ENCODE results near the gene UBA1. TPM values are rescaled to one million over a fixed set of nuclear protein-coding genes. Genes with fewer than 3 reads are reported as not detected.

The UBA1 gene
- total and polyA plus RNA-seq, 2 of the 13 experiments (the other 11 are each of a cell fraction or from before 2014, with no cell fraction given), result 93.3 to 129 TPM

GRCh38 chrX:47200385-47201150 lies 6.9 kb downstream of the UBA1 start (continued):
- TF ChIP-seq, protein P1, sequence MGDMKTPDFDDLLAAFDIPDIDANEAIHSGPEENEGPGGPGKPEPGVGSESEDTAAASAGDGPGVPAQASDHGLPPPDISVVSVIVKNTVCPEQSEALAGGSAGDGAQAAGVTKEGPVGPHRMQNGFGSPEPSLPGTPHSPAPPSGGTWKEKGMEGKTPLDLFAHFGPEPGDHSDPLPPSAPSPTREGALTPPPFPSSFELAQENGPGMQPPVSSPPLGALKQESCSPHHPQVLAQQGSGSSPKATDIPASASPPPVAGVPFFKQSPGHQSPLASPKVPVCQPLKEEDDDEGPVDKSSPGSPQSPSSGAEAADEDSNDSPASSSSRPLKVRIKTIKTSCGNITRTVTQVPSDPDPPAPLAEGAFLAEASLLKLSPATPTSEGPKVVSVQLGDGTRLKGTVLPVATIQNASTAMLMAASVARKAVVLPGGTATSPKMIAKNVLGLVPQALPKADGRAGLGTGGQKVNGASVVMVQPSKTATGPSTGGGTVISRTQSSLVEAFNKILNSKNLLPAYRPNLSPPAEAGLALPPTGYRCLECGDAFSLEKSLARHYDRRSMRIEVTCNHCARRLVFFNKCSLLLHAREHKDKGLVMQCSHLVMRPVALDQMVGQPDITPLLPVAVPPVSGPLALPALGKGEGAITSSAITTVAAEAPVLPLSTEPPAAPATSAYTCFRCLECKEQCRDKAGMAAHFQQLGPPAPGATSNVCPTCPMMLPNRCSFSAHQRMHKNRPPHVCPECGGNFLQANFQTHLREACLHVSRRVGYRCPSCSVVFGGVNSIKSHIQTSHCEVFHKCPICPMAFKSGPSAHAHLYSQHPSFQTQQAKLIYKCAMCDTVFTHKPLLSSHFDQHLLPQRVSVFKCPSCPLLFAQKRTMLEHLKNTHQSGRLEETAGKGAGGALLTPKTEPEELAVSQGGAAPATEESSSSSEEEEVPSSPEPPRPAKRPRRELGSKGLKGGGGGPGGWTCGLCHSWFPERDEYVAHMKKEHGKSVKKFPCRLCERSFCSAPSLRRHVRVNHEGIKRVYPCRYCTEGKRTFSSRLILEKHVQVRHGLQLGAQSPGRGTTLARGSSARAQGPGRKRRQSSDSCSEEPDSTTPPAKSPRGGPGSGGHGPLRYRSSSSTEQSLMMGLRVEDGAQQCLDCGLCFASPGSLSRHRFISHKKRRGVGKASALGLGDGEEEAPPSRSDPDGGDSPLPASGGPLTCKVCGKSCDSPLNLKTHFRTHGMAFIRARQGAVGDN (CRISPR knock-in tag; IDR thresholded peaks at IDR 0.05), result peak; percentile 42; the same call in 1 of the 2 replicates
- TF ChIP-seq RARA (CRISPR knock-in tag; IDR thresholded peaks at IDR 0.05), result peak; percentile 53
- TF ChIP-seq ZFP62 (CRISPR knock-in tag; IDR thresholded peaks at IDR 0.05), result no peak
- TF ChIP-seq, protein P2, sequence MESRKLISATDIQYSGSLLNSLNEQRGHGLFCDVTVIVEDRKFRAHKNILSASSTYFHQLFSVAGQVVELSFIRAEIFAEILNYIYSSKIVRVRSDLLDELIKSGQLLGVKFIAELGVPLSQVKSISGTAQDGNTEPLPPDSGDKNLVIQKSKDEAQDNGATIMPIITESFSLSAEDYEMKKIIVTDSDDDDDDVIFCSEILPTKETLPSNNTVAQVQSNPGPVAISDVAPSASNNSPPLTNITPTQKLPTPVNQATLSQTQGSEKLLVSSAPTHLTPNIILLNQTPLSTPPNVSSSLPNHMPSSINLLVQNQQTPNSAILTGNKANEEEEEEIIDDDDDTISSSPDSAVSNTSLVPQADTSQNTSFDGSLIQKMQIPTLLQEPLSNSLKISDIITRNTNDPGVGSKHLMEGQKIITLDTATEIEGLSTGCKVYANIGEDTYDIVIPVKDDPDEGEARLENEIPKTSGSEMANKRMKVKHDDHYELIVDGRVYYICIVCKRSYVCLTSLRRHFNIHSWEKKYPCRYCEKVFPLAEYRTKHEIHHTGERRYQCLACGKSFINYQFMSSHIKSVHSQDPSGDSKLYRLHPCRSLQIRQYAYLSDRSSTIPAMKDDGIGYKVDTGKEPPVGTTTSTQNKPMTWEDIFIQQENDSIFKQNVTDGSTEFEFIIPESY (CRISPR knock-in tag; IDR thresholded peaks at IDR 0.05), result peak; percentile 75
- no peak for TF ChIP-seq SOX13 (IDR thresholded peaks at IDR 0.05)
- no peak for TF ChIP-seq SOX13 (CRISPR knock-in tag; conservative IDR thresholded peaks at IDR 0.05 in 1 of 2, IDR thresholded peaks at IDR 0.05 in 1 of 2)
- TF ChIP-seq KDM5B (CRISPR knock-in tag; IDR thresholded peaks at IDR 0.05; ENCODE audit: borderline replicate concordance), result no peak
- no peak for TF ChIP-seq ZFP90 (CRISPR knock-in tag; IDR thresholded peaks at IDR 0.05; ENCODE audit: borderline replicate concordance)
- TF ChIP-seq ZNF724P (CRISPR knock-in tag; IDR thresholded peaks at IDR 0.05; ENCODE audit: borderline replicate concordance), result no peak
- no peak for TF ChIP-seq ZNF678 (CRISPR knock-in tag; IDR thresholded peaks at IDR 0.05)
- TF ChIP-seq ZNF501 (CRISPR knock-in tag; IDR thresholded peaks at IDR 0.05), result no peak
- TF ChIP-seq RELA (CRISPR knock-in tag; IDR thresholded peaks at IDR 0.05), result no peak
- TF ChIP-seq SNAI1 (CRISPR knock-in tag; IDR thresholded peaks at IDR 0.05; ENCODE audit: borderline replicate concordance), result no peak
- TF ChIP-seq NR2C2 (CRISPR knock-in tag; IDR thresholded peaks at IDR 0.05; ENCODE audit: borderline replicate concordance), result no peak
- TF ChIP-seq CHCHD3 (CRISPR knock-in tag; IDR thresholded peaks at IDR 0.05), result no peak
- no peak for TF ChIP-seq U2AF2 (IDR thresholded peaks at IDR 0.05; ENCODE audit: low read depth, low read length)
- TF ChIP-seq, protein P3, sequence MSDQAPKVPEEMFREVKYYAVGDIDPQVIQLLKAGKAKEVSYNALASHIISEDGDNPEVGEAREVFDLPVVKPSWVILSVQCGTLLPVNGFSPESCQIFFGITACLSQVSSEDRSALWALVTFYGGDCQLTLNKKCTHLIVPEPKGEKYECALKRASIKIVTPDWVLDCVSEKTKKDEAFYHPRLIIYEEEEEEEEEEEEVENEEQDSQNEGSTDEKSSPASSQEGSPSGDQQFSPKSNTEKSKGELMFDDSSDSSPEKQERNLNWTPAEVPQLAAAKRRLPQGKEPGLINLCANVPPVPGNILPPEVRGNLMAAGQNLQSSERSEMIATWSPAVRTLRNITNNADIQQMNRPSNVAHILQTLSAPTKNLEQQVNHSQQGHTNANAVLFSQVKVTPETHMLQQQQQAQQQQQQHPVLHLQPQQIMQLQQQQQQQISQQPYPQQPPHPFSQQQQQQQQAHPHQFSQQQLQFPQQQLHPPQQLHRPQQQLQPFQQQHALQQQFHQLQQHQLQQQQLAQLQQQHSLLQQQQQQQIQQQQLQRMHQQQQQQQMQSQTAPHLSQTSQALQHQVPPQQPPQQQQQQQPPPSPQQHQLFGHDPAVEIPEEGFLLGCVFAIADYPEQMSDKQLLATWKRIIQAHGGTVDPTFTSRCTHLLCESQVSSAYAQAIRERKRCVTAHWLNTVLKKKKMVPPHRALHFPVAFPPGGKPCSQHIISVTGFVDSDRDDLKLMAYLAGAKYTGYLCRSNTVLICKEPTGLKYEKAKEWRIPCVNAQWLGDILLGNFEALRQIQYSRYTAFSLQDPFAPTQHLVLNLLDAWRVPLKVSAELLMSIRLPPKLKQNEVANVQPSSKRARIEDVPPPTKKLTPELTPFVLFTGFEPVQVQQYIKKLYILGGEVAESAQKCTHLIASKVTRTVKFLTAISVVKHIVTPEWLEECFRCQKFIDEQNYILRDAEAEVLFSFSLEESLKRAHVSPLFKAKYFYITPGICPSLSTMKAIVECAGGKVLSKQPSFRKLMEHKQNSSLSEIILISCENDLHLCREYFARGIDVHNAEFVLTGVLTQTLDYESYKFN (CRISPR knock-in tag; conservative IDR thresholded peaks at IDR 0.05), result 0 out of 2 replicates have a peak, but pooled peaks have one; percentile 35
- TF ChIP-seq YEATS2 (CRISPR knock-in tag; IDR thresholded peaks at IDR 0.05; ENCODE audit: borderline replicate concordance), result no peak
- TF ChIP-seq REPIN1 (CRISPR knock-in tag; IDR thresholded peaks at IDR 0.05; ENCODE audit: borderline replicate concordance, low read depth), result no peak
